GM19395 (cell line): Measurements from ENCODE around the gene NLRC5.
"Not testable (repeated sequence)": the region's sequence is repeated elsewhere in the genome, so short reads cannot be mapped to it uniquely, and the experiment has no call there.

Source experiments
- ATAC-seq: cut with Tn5 transposase; IDR thresholded peaks from one replicate; pipeline ENCODE4 v1.9.1; 2021; ENCODE audit warnings: mild to moderate bottlenecking, moderate library complexity; ENCODE audit not compliant: unreplicated experiment

The NLRC5 gene

GRCh38 chr16:57093666-57094564 lies 104.6 kb downstream of the NLRC5 start:
- ATAC-seq: no peak

- no peak for ATAC-seq
Measured at GRCh38 chr16:57094911-57095310, 105.6 kb downstream of the NLRC5 start.

GRCh38 chr16:57096192-57096591 lies 106.8 kb downstream of the NLRC5 start:
- no peak for ATAC-seq

- ATAC-seq: no peak
Measured at GRCh38 chr16:57096793-57097192, 107.4 kb downstream of the NLRC5 start.

- ATAC-seq: no peak
Measured at GRCh38 chr16:57098188-57098841, 109.0 kb downstream of the NLRC5 start.

GRCh38 chr16:57099965-57100364 lies 110.6 kb downstream of the NLRC5 start:
- ATAC-seq: not testable (repeated sequence)

- ATAC-seq: no peak
Measured at GRCh38 chr16:57100445-57100844, 111.1 kb downstream of the NLRC5 start.

GRCh38 chr16:57102888-57103851 lies 113.8 kb downstream of the NLRC5 start:
- ATAC-seq: no peak

DNA sequence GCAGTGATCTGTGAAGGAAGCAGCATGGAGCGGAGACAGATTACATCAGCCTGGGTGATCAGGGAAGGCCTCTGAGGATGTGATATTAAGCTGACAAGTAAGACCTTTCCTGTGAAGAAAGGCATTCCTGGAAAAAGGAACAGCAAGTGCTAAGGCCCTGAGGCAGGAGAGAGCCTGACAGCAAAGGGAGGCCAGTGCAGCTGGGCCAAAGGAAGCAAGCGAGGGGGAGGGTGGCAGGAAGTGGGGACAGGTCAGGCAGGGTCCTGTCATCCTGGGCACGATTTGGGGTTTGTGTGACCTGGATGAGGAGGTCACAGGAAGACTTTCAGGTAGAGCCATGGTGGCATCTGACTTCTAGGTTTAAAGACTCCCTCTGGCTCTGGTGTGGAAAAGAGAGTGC lies 115.3 kb downstream of the NLRC5 start:
- no peak for ATAC-seq

DNA sequence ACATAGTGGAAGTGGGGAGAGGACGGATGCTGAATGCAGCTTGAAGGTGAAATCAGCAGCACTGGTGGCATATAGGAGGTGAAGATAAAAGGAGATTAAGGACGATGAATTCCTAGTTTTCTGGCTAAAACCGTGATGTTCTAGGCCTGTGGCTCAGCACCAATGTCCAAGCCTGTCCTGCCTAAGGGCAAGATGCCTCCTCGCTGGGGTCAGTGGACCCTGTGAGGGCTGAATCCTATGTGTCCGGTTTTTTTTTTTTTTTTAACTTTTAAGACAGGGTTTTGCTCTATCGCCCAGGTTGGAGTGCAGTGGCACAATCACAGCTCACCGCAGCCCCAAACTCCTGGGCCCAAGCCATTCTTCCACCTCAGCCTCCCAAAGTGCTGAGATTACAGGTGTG lies 115.8 kb downstream of the NLRC5 start:
- ATAC-seq: no peak

DNA sequence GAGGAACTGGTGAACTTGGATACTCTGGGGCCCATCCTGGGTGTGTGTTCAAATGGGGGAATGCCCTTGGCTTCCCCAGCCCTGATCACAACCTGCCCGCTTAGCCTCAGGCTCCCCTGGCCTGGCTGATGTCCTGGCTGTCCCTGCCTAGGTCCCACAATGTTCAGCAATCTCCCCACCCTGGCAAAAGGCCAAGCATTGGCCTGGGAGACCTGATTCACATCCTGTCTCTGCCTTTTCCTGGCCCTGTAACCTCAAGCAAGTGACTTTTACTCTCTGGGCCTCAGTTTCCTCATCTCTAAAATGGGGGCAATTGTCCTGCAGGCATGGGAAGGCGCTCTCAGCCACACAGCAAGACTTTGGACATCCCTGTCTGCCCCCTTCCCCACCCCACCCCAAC lies 117.4 kb downstream of the NLRC5 start:
- no peak for ATAC-seq

GRCh38 chr16:57107321-57107922 lies 118.1 kb downstream of the NLRC5 start:
- ATAC-seq: no peak

GRCh38 chr16:57108432-57108831 lies 119.1 kb downstream of the NLRC5 start:
- ATAC-seq: no peak

DNA sequence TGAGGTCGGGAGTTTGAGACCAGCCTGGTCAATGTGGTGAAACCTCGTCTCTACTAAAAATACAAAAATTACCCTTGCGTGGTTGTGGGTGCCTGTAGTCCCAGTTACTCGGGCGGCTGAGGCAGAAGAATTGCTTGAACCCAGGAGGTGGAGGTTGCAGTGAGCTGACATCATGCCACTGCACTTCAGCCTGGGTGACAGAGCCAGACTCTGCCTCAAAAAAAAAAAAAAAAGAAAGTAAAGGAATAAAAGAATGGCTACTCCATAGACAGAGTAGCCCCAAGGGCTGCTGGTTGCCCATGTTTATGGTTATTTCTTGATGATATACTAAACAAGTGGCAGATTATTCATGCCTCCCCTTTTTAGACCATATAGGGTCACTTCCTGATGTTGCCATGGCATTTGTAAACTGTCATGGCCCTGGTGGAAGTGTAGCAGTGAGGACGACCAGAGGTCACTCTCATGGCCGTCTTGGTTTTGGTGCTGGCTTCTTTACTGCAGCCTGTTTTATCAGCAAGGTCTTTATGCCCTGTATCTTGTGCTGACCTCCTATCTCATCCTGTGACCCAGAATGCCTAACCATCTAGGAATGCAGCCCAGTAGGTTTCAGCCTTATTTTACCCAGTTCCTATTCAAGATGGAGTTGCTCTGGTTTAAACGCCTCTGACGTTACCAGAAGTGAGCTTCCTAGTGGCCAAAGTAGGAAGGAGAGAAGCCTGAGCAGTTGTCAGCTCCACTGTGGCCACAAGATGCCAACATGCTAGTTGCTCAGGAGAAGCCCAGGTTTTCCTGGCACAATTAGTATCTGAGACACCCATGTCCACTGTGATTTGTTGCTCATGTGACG lies 120.1 kb downstream of the NLRC5 start:
- not testable (repeated sequence) for ATAC-seq

DNA sequence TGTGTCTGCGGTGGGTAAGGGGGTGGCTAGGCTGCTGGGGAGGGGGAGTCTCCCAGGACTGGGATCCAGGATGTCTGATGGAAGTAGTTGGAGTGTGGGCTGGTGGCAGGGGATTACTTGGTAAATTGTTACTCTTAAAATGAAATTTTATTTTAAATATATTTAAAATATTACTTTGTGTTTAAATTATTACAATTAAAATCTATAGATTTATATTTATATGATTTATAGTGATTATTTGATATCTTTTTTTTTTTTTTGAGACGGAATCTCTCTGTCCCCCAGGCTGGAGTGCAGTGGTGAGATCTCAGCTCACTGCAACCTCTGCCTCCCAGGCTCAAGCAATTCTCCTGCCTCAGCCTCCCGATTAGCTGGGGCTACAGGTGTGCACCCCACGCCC lies 121.6 kb downstream of the NLRC5 start:
- ATAC-seq: no peak

- ATAC-seq: no peak
Measured at GRCh38 chr16:57111420-57111819, 122.1 kb downstream of the NLRC5 start.

GRCh38 chr16:57112403-57113041 lies 123.2 kb downstream of the NLRC5 start:
- no peak for ATAC-seq

DNA sequence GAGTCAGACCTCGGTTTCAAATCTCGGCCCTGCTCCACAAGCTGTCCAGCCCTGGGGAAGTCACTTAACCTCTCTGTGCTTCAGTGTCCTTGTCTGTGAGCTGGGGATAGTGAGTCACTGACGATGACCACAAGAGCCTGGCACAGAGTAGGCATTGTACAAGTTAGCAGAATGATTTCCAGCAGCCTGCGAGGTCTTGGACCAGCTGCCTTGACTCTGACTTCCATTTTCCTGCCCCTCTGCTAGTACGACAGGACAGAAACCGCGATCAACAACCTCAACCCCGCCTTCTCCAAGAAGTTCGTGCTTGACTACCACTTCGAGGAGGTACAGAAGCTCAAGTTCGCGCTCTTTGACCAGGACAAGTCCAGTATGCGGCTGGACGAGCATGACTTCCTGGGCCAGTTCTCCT lies 123.7 kb downstream of the NLRC5 start:
- no peak for ATAC-seq

DNA sequence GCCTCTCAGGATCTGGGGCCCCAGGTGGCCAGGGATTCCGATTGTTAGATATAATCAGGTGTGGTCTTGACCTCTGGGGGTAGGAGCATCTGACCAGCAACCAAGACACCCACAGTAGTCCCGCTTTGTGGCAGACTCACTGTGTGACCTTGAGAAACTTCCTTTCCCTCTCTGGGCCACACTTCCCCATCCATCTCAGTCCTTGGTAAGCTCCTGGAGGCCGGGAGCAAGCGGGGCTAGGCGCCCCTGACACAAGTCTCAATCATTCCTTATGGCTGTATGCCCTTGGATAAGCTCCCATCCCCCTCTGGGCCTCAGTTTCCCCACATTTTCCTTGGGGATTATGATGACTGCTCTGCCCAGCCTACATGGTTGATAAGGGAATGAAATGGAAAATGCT lies 124.3 kb downstream of the NLRC5 start:
- no peak for ATAC-seq
